HFFc6 (cell line): ENCODE results near the gene HELZ. TPM values are rescaled to one million over a fixed set of nuclear protein-coding genes. Genes with fewer than 3 reads are reported as not detected.
"Not testable (repeated sequence)": the region's sequence is repeated elsewhere in the genome, so short reads cannot be mapped to it uniquely, and the experiment has no call there.

Experiments used
- DNase-seq: peaks from one replicate; pipeline ENCODE4 v3.0.0-alpha.2; 2018
- H3K27ac Mint-ChIP-seq: 2 replicates; pipeline ENCODE4 v1.8.0; 2020; ENCODE audit warnings: mild to moderate bottlenecking, mixed read lengths
- H3K27me3 Mint-ChIP-seq: 2 replicates; pipeline ENCODE4 v1.8.0; 2021; ENCODE audit warnings: mild to moderate bottlenecking, moderate library complexity, mixed read lengths; ENCODE audit not compliant: insufficient read depth
- H3K36me3 Mint-ChIP-seq: 2 replicates; pipeline ENCODE4 v1.8.0; 2021; ENCODE audit warnings: low read depth, mixed read lengths
- H3K4me1 Mint-ChIP-seq: 2 replicates; pipeline ENCODE4 v1.8.0; 2020; ENCODE audit warnings: low read depth, mixed read lengths
- H3K4me3 Mint-ChIP-seq: 2 replicates; pipeline ENCODE4 v1.8.0; 2020; ENCODE audit warnings: mild to moderate bottlenecking, moderate library complexity, mixed read lengths
- H3K9me3 Mint-ChIP-seq: 2 replicates; pipeline ENCODE4 v1.8.0; 2020; ENCODE audit warnings: mild to moderate bottlenecking, mixed read lengths
- total RNA-seq, 6 experiments: library from RNA; stranded (reverse); fragmentation: NEBNext Ultra II Directional; extraction: Animal tissue kit (Norgen Biotek cat#: 25700); gene quantifications; 2 replicates in 1 of 6; 3 replicates in 5 of 6; pipeline ENCODE4 v1.2.3, GENCODE V29; 2021
- TF ChIP-seq, protein P1 (sequence below): fragments of 200-600 bp; sonication (generic); IDR thresholded peaks from 2 replicates; pipeline ENCODE4 v1.5.0; 2021; ENCODE audit warnings: antibody characterized with exemption, mild to moderate bottlenecking

Gene HELZ
- total RNA-seq, 6 experiments from 2014 or later: 36.0 to 46.2 (median 38.4) TPM

- H3K4me1 Mint-ChIP-seq: peaks cover 28% of the 10 kb centered on the region
These were observed 139.8 kb downstream of the HELZ start for GRCh38 chr17:67105213-67105612.

GRCh38 chr17:67104641-67105040, 140.4 kb downstream of the HELZ start:
- Mint-ChIP-seq H3K4me1 (peaks cover 28% of the 10 kb centered on the region), H3K36me3 (peaks cover 29% of the 10 kb centered on the region), H3K27ac (peak overlapping the region; percentile 55)
- DNase-seq, H3K9me3 Mint-ChIP-seq, H3K27me3 Mint-ChIP-seq, H3K4me3 Mint-ChIP-seq: not testable (repeated sequence)

More at GRCh38 chr17:67105213-67105612, 139.8 kb downstream of the HELZ start:
- peaks cover 29% of the 10 kb centered on the region for H3K36me3 Mint-ChIP-seq
- H3K9me3 Mint-ChIP-seq: no peaks in the 10 kb centered on the region
- peak; percentile 86 for DNase-seq
- peaks cover 3% of the 10 kb centered on the region; the same call in 1 of the 2 replicates for H3K27me3 Mint-ChIP-seq
- H3K4me3 Mint-ChIP-seq: no peak overlapping the region
- peak overlapping the region; percentile 55 for H3K27ac Mint-ChIP-seq
- TF ChIP-seq, protein P1, sequence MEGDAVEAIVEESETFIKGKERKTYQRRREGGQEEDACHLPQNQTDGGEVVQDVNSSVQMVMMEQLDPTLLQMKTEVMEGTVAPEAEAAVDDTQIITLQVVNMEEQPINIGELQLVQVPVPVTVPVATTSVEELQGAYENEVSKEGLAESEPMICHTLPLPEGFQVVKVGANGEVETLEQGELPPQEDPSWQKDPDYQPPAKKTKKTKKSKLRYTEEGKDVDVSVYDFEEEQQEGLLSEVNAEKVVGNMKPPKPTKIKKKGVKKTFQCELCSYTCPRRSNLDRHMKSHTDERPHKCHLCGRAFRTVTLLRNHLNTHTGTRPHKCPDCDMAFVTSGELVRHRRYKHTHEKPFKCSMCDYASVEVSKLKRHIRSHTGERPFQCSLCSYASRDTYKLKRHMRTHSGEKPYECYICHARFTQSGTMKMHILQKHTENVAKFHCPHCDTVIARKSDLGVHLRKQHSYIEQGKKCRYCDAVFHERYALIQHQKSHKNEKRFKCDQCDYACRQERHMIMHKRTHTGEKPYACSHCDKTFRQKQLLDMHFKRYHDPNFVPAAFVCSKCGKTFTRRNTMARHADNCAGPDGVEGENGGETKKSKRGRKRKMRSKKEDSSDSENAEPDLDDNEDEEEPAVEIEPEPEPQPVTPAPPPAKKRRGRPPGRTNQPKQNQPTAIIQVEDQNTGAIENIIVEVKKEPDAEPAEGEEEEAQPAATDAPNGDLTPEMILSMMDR: no peak

DNA sequence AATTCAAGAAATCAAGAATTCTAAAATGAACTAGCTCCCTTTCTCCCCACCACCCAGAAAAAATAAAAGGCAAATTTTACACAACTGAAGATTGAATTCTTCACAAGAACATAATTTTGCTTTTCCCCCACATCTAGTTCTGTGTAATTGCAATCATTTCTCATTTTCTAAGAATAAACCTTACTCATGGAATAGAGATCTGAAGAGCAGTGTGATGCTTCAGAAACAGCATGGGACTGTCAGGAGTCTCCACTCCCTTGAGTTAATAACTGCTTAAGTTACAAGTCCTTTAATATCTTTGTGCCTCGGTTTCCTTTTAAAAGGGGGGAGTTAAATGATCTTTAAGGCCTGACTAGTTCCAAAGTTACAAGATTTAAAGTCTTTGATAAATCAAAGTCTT, 147.0 kb downstream of the HELZ start:
- peaks cover 22% of the 10 kb centered on the region for H3K4me1 Mint-ChIP-seq
- H3K9me3 Mint-ChIP-seq: no peaks in the 10 kb centered on the region
- H3K27ac Mint-ChIP-seq: no peak overlapping the region
- H3K4me3 Mint-ChIP-seq: no peak overlapping the region
- peaks cover 2% of the 10 kb centered on the region for H3K27me3 Mint-ChIP-seq
- DNase-seq: no peak
- TF ChIP-seq, protein P1: no peak
- peaks cover 23% of the 10 kb centered on the region for H3K36me3 Mint-ChIP-seq

DNA sequence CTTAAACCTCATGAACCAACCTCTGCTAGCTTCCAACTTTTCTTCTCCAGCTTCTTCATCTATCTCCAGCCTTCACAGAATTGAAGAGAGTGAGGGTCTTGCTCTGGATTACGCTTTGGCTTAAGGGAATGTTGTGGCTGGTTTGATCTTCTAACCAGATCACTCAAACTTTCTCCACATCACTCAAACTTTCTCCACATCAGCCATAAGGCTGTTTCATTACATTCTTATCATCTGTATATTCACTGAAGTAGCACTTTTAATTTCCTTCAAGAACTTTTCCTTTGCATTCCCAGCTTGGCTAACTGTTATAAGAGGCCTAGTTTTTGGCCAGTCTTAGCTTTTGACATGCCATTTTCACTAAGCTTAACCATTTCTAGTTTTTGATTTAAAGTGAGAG, 148.4 kb downstream of the HELZ start:
- no peak for DNase-seq
- TF ChIP-seq, protein P1: no peak
- Mint-ChIP-seq H3K4me1 (peaks cover 22% of the 10 kb centered on the region), H3K36me3 (peaks cover 20% of the 10 kb centered on the region), H3K27me3 (peaks cover 2% of the 10 kb centered on the region), H3K9me3 (no peaks in the 10 kb centered on the region), H3K4me3 (no peak overlapping the region), H3K27ac (peak overlapping the region; percentile 52; the same call in 1 of the 2 replicates)

DNA sequence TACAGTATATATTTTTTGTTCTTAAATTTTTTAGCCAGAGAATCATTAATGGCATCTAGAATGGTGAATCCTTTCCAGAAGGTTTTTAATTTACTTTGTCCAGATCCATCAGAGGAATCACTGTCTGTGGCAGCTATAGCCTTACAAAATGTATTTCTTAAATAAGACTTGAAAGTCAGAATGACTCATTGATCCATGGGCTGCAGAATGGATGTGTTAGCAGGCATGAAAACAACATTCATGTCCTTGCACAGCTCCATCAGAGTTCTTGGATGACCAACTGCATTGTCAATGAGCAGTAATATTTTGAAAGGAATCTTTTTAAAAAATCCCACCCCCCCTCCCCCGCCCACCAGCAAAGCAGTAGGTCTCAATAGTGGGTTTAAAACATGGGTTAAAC, 149.2 kb downstream of the HELZ start:
- peak overlapping the region; percentile 16 for H3K4me3 Mint-ChIP-seq
- H3K36me3 Mint-ChIP-seq: peaks cover 17% of the 10 kb centered on the region

DNA sequence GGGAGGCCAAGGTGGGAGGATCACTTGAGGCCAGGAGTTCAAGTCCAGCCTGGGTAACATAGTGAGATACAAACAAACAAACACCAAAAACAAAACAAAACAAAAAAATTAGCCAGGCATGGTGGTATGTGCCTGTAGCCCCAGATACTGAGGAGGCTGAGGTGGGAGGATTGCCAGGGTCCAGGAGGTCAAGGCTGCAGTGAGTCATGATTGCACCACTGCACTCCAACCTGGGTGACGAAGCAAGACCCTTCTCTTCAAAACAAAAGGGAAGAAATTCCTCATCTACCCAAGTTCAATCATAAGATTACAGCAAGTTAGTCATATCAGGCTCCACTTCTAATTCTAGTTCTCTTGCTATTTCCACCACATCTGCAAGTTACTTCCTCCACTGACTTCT, 149.7 kb downstream of the HELZ start:
- peak overlapping the region; percentile 69 for H3K27ac Mint-ChIP-seq
- peaks cover 19% of the 10 kb centered on the region for H3K36me3 Mint-ChIP-seq
- DNase-seq: peak; percentile 50
- peaks cover 22% of the 10 kb centered on the region for H3K4me1 Mint-ChIP-seq
- peak overlapping the region; percentile 16 for H3K4me3 Mint-ChIP-seq
- not testable (repeated sequence) for H3K9me3 Mint-ChIP-seq, H3K27me3 Mint-ChIP-seq

More for the DNA sequence above, 149.2 kb downstream of the HELZ start:
- TF ChIP-seq, protein P1: no peak
- Mint-ChIP-seq H3K9me3 (no peaks in the 10 kb centered on the region), H3K4me1 (peaks cover 22% of the 10 kb centered on the region), H3K27me3 (peaks cover 2% of the 10 kb centered on the region), H3K27ac (peak overlapping the region; percentile 69)
- peak; percentile 7 for DNase-seq

DNA sequence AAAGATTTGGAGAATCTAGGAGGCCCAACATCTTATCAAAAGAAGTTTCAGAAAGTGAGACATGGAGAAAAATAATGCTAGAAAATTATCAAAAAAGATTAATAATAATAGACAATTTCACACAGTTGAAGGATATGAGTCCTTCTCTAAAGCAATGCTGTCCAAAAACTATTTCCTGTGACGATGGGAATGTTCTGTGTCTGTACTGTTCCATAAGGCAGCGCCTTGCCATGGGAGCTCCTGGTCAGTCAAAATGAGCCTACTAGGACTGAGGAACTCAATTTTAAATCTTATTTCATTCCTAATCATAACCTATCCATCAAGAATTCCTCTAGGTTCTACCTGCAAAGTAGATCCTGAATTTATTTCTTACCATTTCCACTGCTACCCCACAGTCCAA, 151.6 kb downstream of the HELZ start:
- peaks cover 25% of the 10 kb centered on the region for H3K36me3 Mint-ChIP-seq
- H3K27me3 Mint-ChIP-seq: peaks cover 2% of the 10 kb centered on the region
- H3K9me3 Mint-ChIP-seq: no peaks in the 10 kb centered on the region
- peaks cover 22% of the 10 kb centered on the region for H3K4me1 Mint-ChIP-seq
- TF ChIP-seq, protein P1: no peak
- DNase-seq: no peak
- no peak overlapping the region for H3K4me3 Mint-ChIP-seq
- no peak overlapping the region for H3K27ac Mint-ChIP-seq

DNA sequence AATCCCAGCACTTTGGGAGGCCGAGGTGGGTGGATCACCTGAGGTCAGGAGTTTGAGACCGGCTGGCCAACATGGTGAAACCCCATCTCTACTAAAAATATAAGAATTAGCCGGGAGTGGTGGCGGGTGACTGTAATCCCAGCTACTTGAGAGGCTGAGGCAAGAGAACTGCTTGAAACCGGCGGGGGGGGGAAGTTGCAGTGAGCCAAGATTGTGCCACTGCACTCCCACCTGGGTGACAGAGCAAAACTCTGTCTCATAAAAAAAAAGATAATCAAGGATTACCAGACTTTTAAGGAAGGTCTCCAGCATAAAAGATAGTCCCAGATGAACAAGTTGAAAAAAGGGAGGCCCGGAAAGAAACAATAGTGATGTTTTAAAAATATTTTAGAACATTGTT, 152.3 kb downstream of the HELZ start:
- not testable (repeated sequence) for H3K27me3 Mint-ChIP-seq, H3K27ac Mint-ChIP-seq

More for the DNA sequence above, 152.3 kb downstream of the HELZ start:
- H3K9me3 Mint-ChIP-seq, DNase-seq, H3K4me3 Mint-ChIP-seq: not testable (repeated sequence)
- Mint-ChIP-seq H3K36me3 (peaks cover 25% of the 10 kb centered on the region), H3K4me1 (peaks cover 22% of the 10 kb centered on the region)
